Kidney (tissue), 14 donors: ENCODE results near the gene FLOT2. TPM values are rescaled to one million over a fixed set of nuclear protein-coding genes. Genes with fewer than 3 reads are reported as not detected.

Experiments
- DNase-seq, 5 donors: peaks; one replicate each; pipeline ENCODE4 v3.0.0-alpha.2; 2013 to 2020
- FAIRE-seq: peaks from 2 replicates; lab custom pipeline; 2012; peaks lifted over from hg19 to GRCh38; lab: Jason Lieb, UNC
- H3K27ac ChIP-seq, 2 donors: one replicate each; pipeline ENCODE4 v1.7.0; 2013; ENCODE audit warnings: low read depth in 2 of 2, low read length in 2 of 2, inconsistent platforms in 1 of 2
- H3K27me3 ChIP-seq: one replicate; pipeline ENCODE4 v1.7.1; 2013; ENCODE audit warnings: low read length, inconsistent platforms; ENCODE audit not compliant: control insufficient read depth, insufficient read depth
- H3K36me3 ChIP-seq, 3 donors: one replicate each; pipeline versions ENCODE4 v1.7.0 to v1.7.1; 2013; ENCODE audit warnings: low read length in 3 of 3, control low read depth in 1 of 3, inconsistent platforms in 1 of 3; ENCODE audit not compliant: insufficient read depth in 3 of 3, control insufficient read depth in 2 of 3
- H3K4me1 ChIP-seq, 3 donors: one replicate each; pipeline versions ENCODE4 v1.7.0 to v1.7.1; 2013; ENCODE audit warnings: low read length in 3 of 3, inconsistent platforms in 1 of 3, low read depth in 1 of 3; ENCODE audit not compliant: control insufficient read depth in 2 of 3, insufficient read depth in 2 of 3
- H3K4me3 ChIP-seq, 3 donors: one replicate each; pipeline versions ENCODE4 v1.7.0 to v1.8.1; 2013; ENCODE audit warnings: low read length in 3 of 3, control low read depth in 1 of 3, inconsistent platforms in 1 of 3
- H3K9ac ChIP-seq, 3 donors: one replicate each; pipeline versions ENCODE4 v1.7.0 to v1.7.1; 2013; ENCODE audit warnings: low read length in 3 of 3, control low read depth in 1 of 3, inconsistent platforms in 1 of 3
- H3K9me3 ChIP-seq, 3 donors: one replicate each; pipeline versions ENCODE4 v1.7.0 to v1.7.1; 2013; ENCODE audit warnings: low read length in 3 of 3, control low read depth in 1 of 3, inconsistent platforms in 1 of 3; ENCODE audit not compliant: control insufficient read depth in 2 of 3, insufficient read depth in 1 of 3
- CTCF ChIP-seq: IDR thresholded peaks from 3 replicates; pipeline ENCODE4 v1.5.1; 2012; ENCODE audit warnings: mild to moderate bottlenecking, moderate library complexity, borderline replicate concordance; ENCODE audit not compliant: insufficient read depth; ENCODE audit errors: extremely low read depth
- intact Hi-C: fragments of 100-400 bp; cut with DNase I; formaldehyde crosslinking; loops from one replicate; pipeline ENCODE4 v1.11.1; 2022
- polyA plus RNA-seq: library from polyadenylated mRNA; stranded (reverse); fragments of 350-450 nt; fragmentation: Illumina TruSeq; extraction: RNeasy Lipid Tissue Mini Kit (QIAGEN cat#74804); gene quantifications from one replicate; pipeline ENCODE4 v1.2.3, GENCODE V29; 2014; ENCODE audit warnings: low read depth, low replicate concordance; ENCODE audit not compliant: insufficient read depth
- total RNA-seq: library from RNA; stranded (reverse); fragmentation: NEBNext Ultra II Directional; extraction: Animal tissue kit (Norgen Biotek cat#: 25700); gene quantifications from one replicate; pipeline ENCODE4 v1.2.1, GENCODE V29; 2021
- donor health status: control.
- donor health status: control.
- donor health status: control.
- donor health status: control.
- donor health status: control.
- donor health status: DM: yes; HTN: yes; CAD: no.
- donor health status: Normal renal cell carcinoma (clear cell type).

The FLOT2 gene
- total and polyA plus RNA-seq, 2 donors from 2014 or later: 200 to 260 TPM

GRCh38 chr17:28861393-28862203, 35.9 kb downstream of the FLOT2 start:
- TF ChIP-seq CTCF: no peak
- H3K9me3 ChIP-seq: no peaks in the 10 kb centered on the region
- intact Hi-C loops: no loop called here
- H3K9ac ChIP-seq: no peak overlapping the region
- FAIRE-seq (no peak), DNase-seq (no peak)
- H3K27me3 ChIP-seq: no peaks in the 10 kb centered on the region
- H3K36me3 ChIP-seq: peaks cover 7 to 22% (median 19%) of the 10 kb centered on the region in 3 donors
- no peaks in the 10 kb centered on the region for H3K4me1 ChIP-seq
- no peak overlapping the region for H3K4me3 ChIP-seq
- no peak overlapping the region for H3K27ac ChIP-seq

- no peak for TF ChIP-seq CTCF
Measured at GRCh38 chr17:28860363-28860808, 37.1 kb downstream of the FLOT2 start.

GRCh38 chr17:28858801-28859355, 38.7 kb downstream of the FLOT2 start:
- no peaks in the 10 kb centered on the region for H3K9me3 ChIP-seq
- H3K27ac ChIP-seq: no peak overlapping the region
- FAIRE-seq: no peak
- H3K36me3 ChIP-seq: peaks cover 7 to 25% (median 19%) of the 10 kb centered on the region in 3 donors
- no peak overlapping the region for H3K4me3 ChIP-seq
- intact Hi-C loops: no loop called here
- no peak for TF ChIP-seq CTCF
- peaks cover 0 to 9% (median 5%) of the 10 kb centered on the region in 3 donors for H3K4me1 ChIP-seq
- no peak for DNase-seq
- no peaks in the 10 kb centered on the region for H3K27me3 ChIP-seq
- H3K9ac ChIP-seq: no peak overlapping the region

More at GRCh38 chr17:28860363-28860808, 37.1 kb downstream of the FLOT2 start:
- Histone ChIP-seq H3K27me3 (no peaks in the 10 kb centered on the region), H3K36me3 (peaks cover 7 to 25% (median 19%) of the 10 kb centered on the region in 3 donors), H3K9me3 (no peaks in the 10 kb centered on the region), H3K9ac (no peak overlapping the region), H3K4me3 (no peak overlapping the region), H3K4me1 (peaks cover 0 to 4% (median 4%) of the 10 kb centered on the region in 3 donors), H3K27ac (no peak overlapping the region)
- no peak for DNase-seq
- intact Hi-C loops: no loop called here
- FAIRE-seq: no peak
